ENCODE measurements around the gene DCC. TPM values are rescaled to one million over a fixed set of nuclear protein-coding genes. Genes with fewer than 3 reads are reported as not detected.

Gene DCC
- total and polyA plus RNA-seq, 5 donors from 2014 or later: not detected

DNA sequence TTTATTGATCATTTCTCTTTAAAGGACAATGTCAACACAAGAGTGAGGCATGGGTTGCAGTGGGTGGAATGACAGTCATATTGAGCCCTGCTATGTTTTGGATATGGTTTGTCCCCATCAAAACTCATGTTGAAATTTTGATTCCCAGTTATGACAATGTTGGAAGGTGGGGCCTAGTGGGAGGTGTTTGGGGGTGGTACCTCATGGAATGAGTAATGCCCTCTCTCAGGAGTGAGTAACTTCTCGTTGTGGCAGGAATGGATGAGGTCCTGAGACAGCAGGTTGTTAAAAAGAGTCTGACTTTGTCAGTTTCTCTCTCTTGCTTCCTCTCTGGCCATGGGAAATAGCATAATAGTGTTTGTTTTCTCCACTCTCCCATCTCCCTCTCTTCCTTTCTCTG is 345.3 kb downstream of the DCC start:
- ATAC-seq (ENCODE audit: low read depth in 2 of 2): no peak
- H3K4me3 Mint-ChIP-seq: no peak overlapping the region
- Histone ChIP-seq H3K4me3 (ENCODE audit: low read depth, low read length) (no peak overlapping the region), H3K4me1 (ENCODE audit: control insufficient read depth, insufficient read depth, low read length, poor library complexity, severe bottlenecking) (no peaks in the 10 kb centered on the region), H3K36me3 (ENCODE audit: control insufficient read depth, insufficient read depth, low read length) (no peaks in the 10 kb centered on the region), H3K27me3 (ENCODE audit: control insufficient read depth, insufficient read depth, low read length) (no peaks in the 10 kb centered on the region), H3K9me3 (ENCODE audit: control insufficient read depth in 2 of 2, low read length in 2 of 2) (no peaks in the 10 kb centered on the region), H3K27ac (ENCODE audit: insufficient read depth, low read length, poor library complexity, severe bottlenecking) (no peak overlapping the region)
- no peak overlapping the region for H3K27ac Mint-ChIP-seq
- H3K9me3 Mint-ChIP-seq: peaks cover 0 to 12% (median 0%) of the 10 kb centered on the region in 7 donors
- no peaks in the 10 kb centered on the region for H3K36me3 Mint-ChIP-seq
- H3K4me1 Mint-ChIP-seq: no peaks in the 10 kb centered on the region
- no peak for DNase-seq
- no peaks in the 10 kb centered on the region for H3K27me3 Mint-ChIP-seq

- peaks cover 0 to 5% (median 0%) of the 10 kb centered on the region in 7 donors for H3K9me3 Mint-ChIP-seq
- Histone ChIP-seq H3K4me3 (ENCODE audit: low read depth, low read length) (no peak overlapping the region), H3K36me3 (ENCODE audit: control insufficient read depth, insufficient read depth, low read length) (no peaks in the 10 kb centered on the region), H3K27ac (ENCODE audit: insufficient read depth, low read length, poor library complexity, severe bottlenecking) (no peak overlapping the region), H3K4me1 (ENCODE audit: control insufficient read depth, insufficient read depth, low read length, poor library complexity, severe bottlenecking) (no peaks in the 10 kb centered on the region), H3K27me3 (ENCODE audit: control insufficient read depth, insufficient read depth, low read length) (no peaks in the 10 kb centered on the region), H3K9me3 (ENCODE audit: control insufficient read depth in 2 of 2, low read length in 2 of 2) (no peaks in the 10 kb centered on the region)
- DNase-seq: no peak
- H3K36me3 Mint-ChIP-seq: no peaks in the 10 kb centered on the region
- no peaks in the 10 kb centered on the region for H3K27me3 Mint-ChIP-seq
- no peak overlapping the region for H3K27ac Mint-ChIP-seq
- no peak for ATAC-seq (ENCODE audit: low read depth in 2 of 2)
- H3K4me1 Mint-ChIP-seq: no peaks in the 10 kb centered on the region
- H3K4me3 Mint-ChIP-seq: no peak overlapping the region
Measured at GRCh38 chr18:52691841-52692240, 351.8 kb downstream of the DCC start.

DNA sequence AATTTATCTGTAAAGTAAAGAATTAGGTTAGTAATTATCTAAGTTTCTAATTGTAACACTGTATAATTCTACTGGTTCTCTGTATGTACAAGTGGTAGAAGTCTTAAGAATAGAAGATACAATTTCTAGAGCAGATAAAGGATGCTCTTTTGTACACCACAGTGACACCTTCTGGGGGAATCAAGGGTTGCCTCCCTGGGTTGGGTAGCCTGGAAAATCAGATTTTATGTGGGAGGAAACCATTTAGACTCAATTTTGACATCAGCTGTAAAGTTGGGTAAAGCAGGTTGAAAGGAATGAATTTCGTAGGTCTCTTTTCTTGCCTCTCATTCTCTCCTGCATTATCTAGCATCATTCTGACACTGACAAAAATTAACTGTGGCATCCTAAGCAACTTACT is 354.8 kb downstream of the DCC start:
- H3K36me3 ChIP-seq (ENCODE audit: control insufficient read depth, insufficient read depth, low read length): no peaks in the 10 kb centered on the region
- no peak overlapping the region for H3K27ac Mint-ChIP-seq
- ATAC-seq (ENCODE audit: low read depth in 2 of 2): no peak
- H3K27me3 Mint-ChIP-seq: no peaks in the 10 kb centered on the region
- peaks cover 0 to 3% (median 0%) of the 10 kb centered on the region in 7 donors for H3K9me3 Mint-ChIP-seq
- no peaks in the 10 kb centered on the region for H3K36me3 Mint-ChIP-seq
- no peaks in the 10 kb centered on the region for H3K27me3 ChIP-seq (ENCODE audit: control insufficient read depth, insufficient read depth, low read length)
- no peaks in the 10 kb centered on the region for H3K9me3 ChIP-seq (ENCODE audit: control insufficient read depth in 2 of 2, low read length in 2 of 2)
- H3K4me3 Mint-ChIP-seq: no peak overlapping the region
- H3K4me1 ChIP-seq (ENCODE audit: control insufficient read depth, insufficient read depth, low read length, poor library complexity, severe bottlenecking): no peaks in the 10 kb centered on the region
- H3K4me1 Mint-ChIP-seq: no peaks in the 10 kb centered on the region
- no peak overlapping the region for H3K27ac ChIP-seq (ENCODE audit: insufficient read depth, low read length, poor library complexity, severe bottlenecking)
- no peak overlapping the region for H3K4me3 ChIP-seq (ENCODE audit: low read depth, low read length)
- no peak for DNase-seq

GRCh38 chr18:52700116-52700515 is 360.1 kb downstream of the DCC start:
- no peak overlapping the region for H3K4me3 Mint-ChIP-seq
- no peak overlapping the region for H3K27ac Mint-ChIP-seq
- H3K36me3 ChIP-seq (ENCODE audit: control insufficient read depth, insufficient read depth, low read length): no peaks in the 10 kb centered on the region
- no peaks in the 10 kb centered on the region for H3K27me3 Mint-ChIP-seq
- H3K9me3 Mint-ChIP-seq: peaks cover 0 to 9% (median 4%) of the 10 kb centered on the region in 7 donors
- DNase-seq (no peak), ATAC-seq (ENCODE audit: low read depth in 2 of 2) (no peak)
- no peaks in the 10 kb centered on the region for H3K4me1 ChIP-seq (ENCODE audit: control insufficient read depth, insufficient read depth, low read length, poor library complexity, severe bottlenecking)
- no peak overlapping the region for H3K27ac ChIP-seq (ENCODE audit: insufficient read depth, low read length, poor library complexity, severe bottlenecking)
- H3K4me1 Mint-ChIP-seq: no peaks in the 10 kb centered on the region
- no peak overlapping the region for H3K4me3 ChIP-seq (ENCODE audit: low read depth, low read length)
- H3K9me3 ChIP-seq (ENCODE audit: control insufficient read depth in 2 of 2, low read length in 2 of 2): no peaks in the 10 kb centered on the region
- no peaks in the 10 kb centered on the region for H3K36me3 Mint-ChIP-seq
- H3K27me3 ChIP-seq (ENCODE audit: control insufficient read depth, insufficient read depth, low read length): no peaks in the 10 kb centered on the region

GRCh38 chr18:52700816-52701215 is 360.8 kb downstream of the DCC start:
- Histone ChIP-seq H3K4me3 (ENCODE audit: low read depth, low read length) (no peak overlapping the region), H3K27me3 (ENCODE audit: control insufficient read depth, insufficient read depth, low read length) (no peaks in the 10 kb centered on the region), H3K27ac (ENCODE audit: insufficient read depth, low read length, poor library complexity, severe bottlenecking) (no peak overlapping the region), H3K4me1 (ENCODE audit: control insufficient read depth, insufficient read depth, low read length, poor library complexity, severe bottlenecking) (no peaks in the 10 kb centered on the region), H3K36me3 (ENCODE audit: control insufficient read depth, insufficient read depth, low read length) (no peaks in the 10 kb centered on the region), H3K9me3 (ENCODE audit: control insufficient read depth in 2 of 2, low read length in 2 of 2) (no peaks in the 10 kb centered on the region)
- Mint-ChIP-seq H3K36me3 (no peaks in the 10 kb centered on the region), H3K27me3 (no peaks in the 10 kb centered on the region), H3K4me1 (no peaks in the 10 kb centered on the region), H3K27ac (no peak overlapping the region), H3K9me3 (peaks cover 0 to 7% (median 4%) of the 10 kb centered on the region in 7 donors), H3K4me3 (no peak overlapping the region)
- DNase-seq (no peak), ATAC-seq (ENCODE audit: low read depth in 2 of 2) (no peak)

- H3K36me3 Mint-ChIP-seq: no peaks in the 10 kb centered on the region
- no peak overlapping the region for H3K4me3 Mint-ChIP-seq
- Histone ChIP-seq H3K9me3 (ENCODE audit: control insufficient read depth in 2 of 2, low read length in 2 of 2) (no peaks in the 10 kb centered on the region), H3K4me1 (ENCODE audit: control insufficient read depth, insufficient read depth, low read length, poor library complexity, severe bottlenecking) (no peaks in the 10 kb centered on the region), H3K36me3 (ENCODE audit: control insufficient read depth, insufficient read depth, low read length) (no peaks in the 10 kb centered on the region), H3K27ac (ENCODE audit: insufficient read depth, low read length, poor library complexity, severe bottlenecking) (no peak overlapping the region), H3K27me3 (ENCODE audit: control insufficient read depth, insufficient read depth, low read length) (no peaks in the 10 kb centered on the region), H3K4me3 (ENCODE audit: low read depth, low read length) (no peak overlapping the region)
- ATAC-seq (ENCODE audit: low read depth in 2 of 2): no peak
- H3K9me3 Mint-ChIP-seq: peaks cover 0 to 7% (median 4%) of the 10 kb centered on the region in 7 donors
- H3K27ac Mint-ChIP-seq: no peak overlapping the region
- no peak for DNase-seq
- H3K27me3 Mint-ChIP-seq: no peaks in the 10 kb centered on the region
- H3K4me1 Mint-ChIP-seq: no peaks in the 10 kb centered on the region
Measured at GRCh38 chr18:52701219-52701935, 361.4 kb downstream of the DCC start.

DNA sequence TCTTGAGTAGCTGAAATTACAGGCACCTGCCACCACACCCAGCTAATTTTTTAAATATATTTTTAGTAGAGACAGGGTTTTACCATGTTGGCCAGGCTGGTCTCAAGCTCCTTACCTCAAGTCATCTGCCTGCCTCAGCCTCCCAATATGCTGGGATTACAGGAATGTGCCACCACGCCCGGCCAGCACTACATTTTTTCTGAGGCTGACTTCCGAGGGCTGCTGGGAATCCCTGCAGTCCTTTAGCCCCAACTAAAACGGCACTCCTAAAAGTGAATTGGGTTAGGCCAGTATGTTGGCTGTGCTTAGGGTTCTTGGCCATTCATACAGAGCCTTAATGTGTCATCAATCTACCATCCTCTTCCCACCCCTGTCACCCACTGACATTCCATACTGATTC is 375.4 kb downstream of the DCC start:
- no peaks in the 10 kb centered on the region for H3K4me1 ChIP-seq (ENCODE audit: control insufficient read depth, insufficient read depth, low read length, poor library complexity, severe bottlenecking)
- Mint-ChIP-seq H3K27ac (no peak overlapping the region), H3K4me3 (no peak overlapping the region), H3K36me3 (no peaks in the 10 kb centered on the region), H3K4me1 (no peaks in the 10 kb centered on the region), H3K9me3 (peaks cover 0 to 8% (median 0%) of the 10 kb centered on the region in 7 donors), H3K27me3 (no peaks in the 10 kb centered on the region)
- H3K36me3 ChIP-seq (ENCODE audit: control insufficient read depth, insufficient read depth, low read length): no peaks in the 10 kb centered on the region
- ATAC-seq (ENCODE audit: low read depth in 2 of 2) (no peak), DNase-seq (no peak)
- no peaks in the 10 kb centered on the region for H3K27me3 ChIP-seq (ENCODE audit: control insufficient read depth, insufficient read depth, low read length)
- H3K27ac ChIP-seq (ENCODE audit: insufficient read depth, low read length, poor library complexity, severe bottlenecking): no peak overlapping the region
- H3K9me3 ChIP-seq (ENCODE audit: control insufficient read depth in 2 of 2, low read length in 2 of 2): no peaks in the 10 kb centered on the region
- H3K4me3 ChIP-seq (ENCODE audit: low read depth, low read length): no peak overlapping the region

GRCh38 chr18:52715991-52716390 is 376.0 kb downstream of the DCC start:
- Mint-ChIP-seq H3K36me3 (no peaks in the 10 kb centered on the region), H3K4me1 (no peaks in the 10 kb centered on the region), H3K27me3 (no peaks in the 10 kb centered on the region), H3K27ac (no peak overlapping the region), H3K4me3 (no peak overlapping the region), H3K9me3 (peaks cover 0 to 8% (median 0%) of the 10 kb centered on the region in 7 donors)
- Histone ChIP-seq H3K36me3 (ENCODE audit: control insufficient read depth, insufficient read depth, low read length) (no peaks in the 10 kb centered on the region), H3K27me3 (ENCODE audit: control insufficient read depth, insufficient read depth, low read length) (no peaks in the 10 kb centered on the region), H3K4me1 (ENCODE audit: control insufficient read depth, insufficient read depth, low read length, poor library complexity, severe bottlenecking) (no peaks in the 10 kb centered on the region), H3K4me3 (ENCODE audit: low read depth, low read length) (no peak overlapping the region), H3K9me3 (ENCODE audit: control insufficient read depth in 2 of 2, low read length in 2 of 2) (no peaks in the 10 kb centered on the region), H3K27ac (ENCODE audit: insufficient read depth, low read length, poor library complexity, severe bottlenecking) (no peak overlapping the region)
- ATAC-seq (ENCODE audit: low read depth in 2 of 2) (no peak), DNase-seq (no peak)
